CD4-positive, alpha-beta T cell (primary cell): ENCODE results near the gene SRP72. TPM values are rescaled to one million over a fixed set of nuclear protein-coding genes. Genes with fewer than 3 reads are reported as not detected.
A peak's percentile ranks its signal among the peaks of the same experiment; 100 is the strongest.

Source experiments
- ATAC-seq: fragments of 200-7000 bp; cut with Tn5 transposase; one replicate; pipeline ENCODE4 v1.10.0; 2022; ENCODE audit warnings: mild to moderate bottlenecking; ENCODE audit not compliant: poor library complexity
- CTCF ChIA-PET: fragments of 350-600 bp; sonication (Branson Sonifier 250); formaldehyde crosslinking; loops from one replicate; lab custom pipeline; 2021; ENCODE audit warnings: antibody characterized with exemption, inconsistent platforms; lab: Charles Lee
- POLR2A ChIA-PET: fragments of 350-600 bp; sonication (Branson Sonifier 250); formaldehyde crosslinking; loops from one replicate; lab custom pipeline; 2021; ENCODE audit warnings: antibody characterized with exemption, inconsistent platforms; lab: Charles Lee
- DNase-seq, 14 experiments: peaks; one replicate each; pipeline ENCODE4 v3.0.0-alpha.2; 2013 to 2020; ENCODE audit warnings: mixed read lengths in 2 of 14
- H3K27ac ChIP-seq, 2 donors: one replicate each; pipeline versions ENCODE4 v1.5.1 to v1.7.0; 2013; ENCODE audit warnings: low read length in 2 of 2, low read depth in 1 of 2, mild to moderate bottlenecking in 1 of 2
- H3K27me3 ChIP-seq, 2 experiments: 1 replicate in 1 of 2; 2 replicates in 1 of 2; pipeline versions ENCODE4 v1.6.1 to v1.7.0; 2013; ENCODE audit warnings: low read length in 2 of 2, control low read depth in 1 of 2, mild to moderate bottlenecking in 1 of 2, moderate library complexity in 1 of 2; ENCODE audit not compliant: insufficient read depth in 2 of 2, control insufficient read depth in 1 of 2
- H3K36me3 ChIP-seq: one replicate; pipeline ENCODE4 v1.6.1; 2013; ENCODE audit warnings: low read length, control low read depth; ENCODE audit not compliant: insufficient read depth
- H3K4me1 ChIP-seq: one replicate; pipeline ENCODE4 v1.6.1; 2013; ENCODE audit warnings: low read length, control low read depth; ENCODE audit not compliant: insufficient read depth
- H3K4me3 ChIP-seq: one replicate; pipeline ENCODE4 v1.5.1; 2013; ENCODE audit warnings: mild to moderate bottlenecking, low read length, moderate library complexity
- H3K9me3 ChIP-seq, 2 experiments: 1 replicate in 1 of 2; 2 replicates in 1 of 2; pipeline versions ENCODE4 v1.6.1 to v1.7.0; 2013; ENCODE audit warnings: low read length in 2 of 2, mild to moderate bottlenecking in 2 of 2, control low read depth in 1 of 2, moderate library complexity in 1 of 2; ENCODE audit not compliant: control insufficient read depth in 1 of 2, insufficient read depth in 1 of 2
- H3K27ac Mint-ChIP-seq: one replicate; pipeline ENCODE4 v1.8.0; 2020; ENCODE audit warnings: mixed read lengths
- H3K27me3 Mint-ChIP-seq: one replicate; pipeline ENCODE4 v1.8.0; 2021; ENCODE audit warnings: mixed read lengths
- H3K36me3 Mint-ChIP-seq: one replicate; pipeline ENCODE4 v1.8.0; 2021; ENCODE audit warnings: low read depth, mixed read lengths
- H3K4me1 Mint-ChIP-seq: one replicate; pipeline ENCODE4 v1.8.0; 2021; ENCODE audit warnings: low read depth, mixed read lengths
- H3K4me3 Mint-ChIP-seq: one replicate; pipeline ENCODE4 v1.8.0; 2020; ENCODE audit warnings: mild to moderate bottlenecking, mixed read lengths
- H3K9me3 Mint-ChIP-seq: one replicate; pipeline ENCODE4 v1.8.0; 2020; ENCODE audit warnings: mixed read lengths
- intact Hi-C, 2 experiments: fragments of 100-400 bp; cut with DNase I in 1 of 2; cut with micrococcal nuclease in 1 of 2; formaldehyde crosslinking; loops; one replicate each; pipeline versions ENCODE4 v1.15.1 to v1.9.0; 2023 to 2025; cut with DNase I, micrococcal nuclease
- total RNA-seq, 174 experiments: library from RNA in 2 of 174; stranded (reverse) in 2 of 174; gene quantifications; one replicate each; pipeline ENCODE4 v1.2.3 and lab custom pipeline; 2021 to 2026
- TF ChIP-seq, protein P1 (sequence below): fragments of 200-600 bp; IDR thresholded peaks from one replicate; pipeline ENCODE4 v1.8.0; 2022; ENCODE audit warnings: antibody characterized with exemption, mild to moderate bottlenecking

The SRP72 gene
- total RNA-seq, 2 experiments from 2014 or later = 108 to 119 TPM

DNA sequence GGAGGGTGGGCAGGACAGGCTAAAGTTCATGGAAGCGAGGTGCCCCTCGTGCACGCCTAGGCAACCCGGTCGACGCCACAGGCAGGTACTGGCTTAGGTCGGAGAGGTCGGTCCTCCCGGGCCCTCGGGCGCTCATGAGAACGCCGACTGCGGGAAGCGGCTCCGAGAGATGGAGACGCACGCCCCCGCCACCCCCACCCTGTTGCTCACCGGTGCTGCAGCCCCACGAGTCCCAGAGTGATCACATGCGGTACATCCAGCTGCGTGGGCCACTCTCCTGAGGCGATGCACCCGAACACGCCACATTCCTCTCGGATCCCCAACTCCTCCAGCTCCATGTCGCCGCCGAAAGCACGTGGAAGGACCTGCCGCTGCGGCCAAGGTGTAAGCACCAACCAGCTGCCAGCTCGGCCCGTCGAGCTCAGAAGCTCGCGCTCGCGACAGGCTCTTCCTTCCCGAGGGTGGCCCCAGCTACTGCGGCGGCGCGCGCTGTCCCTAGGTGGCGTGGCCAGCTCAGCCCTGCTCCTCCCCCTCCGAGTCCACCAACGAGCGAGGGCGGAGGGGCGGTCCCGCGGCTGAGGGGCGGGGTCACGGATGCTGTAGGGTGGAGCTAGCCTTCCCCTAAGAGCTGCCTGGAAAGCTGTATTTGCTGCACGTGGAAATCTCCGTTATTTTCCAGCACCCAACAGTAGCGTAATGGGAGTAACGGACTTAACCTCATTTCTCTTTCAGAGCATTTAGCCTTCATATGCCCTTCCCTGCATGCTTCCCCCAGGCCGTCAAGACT is 32.1 kb upstream of the SRP72 start, which contains the start of gene PPAT:
TSS of gene PPAT (minus strand) at position 476 of the 787 bp plus-strand sequence. CDS start at position 338, 138 bp downstream.
- no peaks in the 10 kb centered on the region for H3K9me3 ChIP-seq
- H3K4me3 Mint-ChIP-seq = peak within 1 kb of the TSS; percentile 92
- H3K9me3 Mint-ChIP-seq = no peaks in the 10 kb centered on the region
- H3K4me1 ChIP-seq = peaks cover 26% of the 10 kb centered on the region
- H3K4me1 Mint-ChIP-seq = peaks cover 41% of the 10 kb centered on the region
- no peaks in the 10 kb centered on the region for H3K27me3 ChIP-seq
- H3K36me3 Mint-ChIP-seq = peaks cover 18% of the 10 kb centered on the region
- no peaks in the 10 kb centered on the region for H3K36me3 ChIP-seq
- DNase-seq (peak; percentile 97 to 99 (median 99)), ATAC-seq (peak; percentile 80)
- POLR2A ChIA-PET = interaction anchor here (0.7 to 5.5 kb wide), 27 partner anchors 9 to 1493 kb away, joined by 3 to 146 read pairs (median 12); partner anchors contain the start of genes AASDH, CEP135, CLOCK and NOA1
- CTCF ChIA-PET = interaction anchor here (0.6 to 2.9 kb wide), 8 partner anchors 11 to 472 kb away, joined by 3 to 25 read pairs (median 5); partner anchors contain the start of genes AASDH and REST
- intact Hi-C loops = loop anchor here (1.0 to 10.0 kb wide), 7 partner anchors 48 to 1493 kb away; partner anchors contain the start of genes REST (in 2 of the 2), AASDH (in 1 of the 2), EXOC1 (in 1 of the 2) and NOA1 (in 1 of the 2)
- H3K27ac Mint-ChIP-seq = peak within 1 kb of the TSS; percentile 77
- H3K4me3 ChIP-seq = peak within 1 kb of the TSS; percentile 91
- TF ChIP-seq, protein P1, sequence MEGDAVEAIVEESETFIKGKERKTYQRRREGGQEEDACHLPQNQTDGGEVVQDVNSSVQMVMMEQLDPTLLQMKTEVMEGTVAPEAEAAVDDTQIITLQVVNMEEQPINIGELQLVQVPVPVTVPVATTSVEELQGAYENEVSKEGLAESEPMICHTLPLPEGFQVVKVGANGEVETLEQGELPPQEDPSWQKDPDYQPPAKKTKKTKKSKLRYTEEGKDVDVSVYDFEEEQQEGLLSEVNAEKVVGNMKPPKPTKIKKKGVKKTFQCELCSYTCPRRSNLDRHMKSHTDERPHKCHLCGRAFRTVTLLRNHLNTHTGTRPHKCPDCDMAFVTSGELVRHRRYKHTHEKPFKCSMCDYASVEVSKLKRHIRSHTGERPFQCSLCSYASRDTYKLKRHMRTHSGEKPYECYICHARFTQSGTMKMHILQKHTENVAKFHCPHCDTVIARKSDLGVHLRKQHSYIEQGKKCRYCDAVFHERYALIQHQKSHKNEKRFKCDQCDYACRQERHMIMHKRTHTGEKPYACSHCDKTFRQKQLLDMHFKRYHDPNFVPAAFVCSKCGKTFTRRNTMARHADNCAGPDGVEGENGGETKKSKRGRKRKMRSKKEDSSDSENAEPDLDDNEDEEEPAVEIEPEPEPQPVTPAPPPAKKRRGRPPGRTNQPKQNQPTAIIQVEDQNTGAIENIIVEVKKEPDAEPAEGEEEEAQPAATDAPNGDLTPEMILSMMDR = peak; percentile 23
- peak within 1 kb of the TSS; percentile 59 to 91 for H3K27ac ChIP-seq
- H3K27me3 Mint-ChIP-seq = no peaks in the 10 kb centered on the region

DNA sequence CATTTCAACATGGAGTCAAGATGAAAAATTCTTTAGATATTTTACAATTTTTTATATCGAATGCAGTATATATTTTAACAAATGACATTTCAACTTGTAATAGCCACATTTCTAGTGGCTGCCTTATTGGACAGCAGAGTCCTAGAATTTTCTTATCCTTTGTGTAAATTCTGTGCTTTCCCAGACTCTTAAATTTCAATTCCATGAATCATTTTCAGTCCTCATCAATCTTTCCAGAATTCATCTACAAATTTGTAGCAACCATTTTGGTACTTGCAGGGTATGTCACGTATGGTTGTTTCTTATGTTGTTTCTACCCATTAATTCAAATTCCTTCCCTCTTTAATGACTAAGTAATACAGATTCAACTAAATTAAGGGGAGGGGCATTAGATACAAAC is 28.7 kb upstream of the SRP72 start:
- H3K9me3 Mint-ChIP-seq = no peaks in the 10 kb centered on the region
- peaks cover 50% of the 10 kb centered on the region for H3K4me1 Mint-ChIP-seq
- ATAC-seq (no peak), DNase-seq (no peak)
- Histone ChIP-seq H3K27ac (no peak overlapping the region), H3K4me1 (peaks cover 23% of the 10 kb centered on the region), H3K9me3 (no peaks in the 10 kb centered on the region), H3K27me3 (no peaks in the 10 kb centered on the region), H3K4me3 (no peak overlapping the region), H3K36me3 (peaks cover 10% of the 10 kb centered on the region)
- TF ChIP-seq, protein P1 = no peak
- peaks cover 37% of the 10 kb centered on the region for H3K36me3 Mint-ChIP-seq
- no peak overlapping the region for H3K27ac Mint-ChIP-seq
- intact Hi-C loops = loop anchor here (5.0 to 10.0 kb wide), 5 partner anchors 384 to 1496 kb away; partner anchors contain the start of genes EXOC1 (in 1 of the 2), NOA1 (in 1 of the 2), POLR2B (in 1 of the 2) and REST (in 1 of the 2)
- no peaks in the 10 kb centered on the region for H3K27me3 Mint-ChIP-seq
- peak overlapping the region; percentile 56 for H3K4me3 Mint-ChIP-seq
- POLR2A ChIA-PET = interaction anchor here (5.5 kb wide), 1 partner anchor 51 kb away, joined by 146 read pairs; the partner anchor contains the start of gene AASDH
- CTCF ChIA-PET = no interaction called here

DNA sequence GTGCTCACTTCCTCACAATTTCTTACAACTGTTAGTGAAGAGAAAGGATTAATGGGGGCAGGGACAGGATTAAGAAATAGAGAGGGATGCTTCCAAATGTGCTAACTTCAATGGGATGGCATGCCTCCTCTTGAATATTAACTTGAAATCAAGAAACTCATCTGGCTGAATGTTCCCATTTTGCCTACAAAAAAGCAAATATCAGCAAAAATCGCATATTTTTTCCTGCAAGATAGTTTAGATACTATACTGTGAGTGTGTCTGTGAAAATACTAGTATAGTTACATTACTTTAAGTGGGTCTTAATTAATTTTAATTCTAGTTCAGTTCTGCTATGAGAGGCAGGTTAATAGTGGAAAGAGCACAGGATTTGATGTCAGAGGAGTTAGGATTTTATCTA is 26.4 kb upstream of the SRP72 start:
- H3K36me3 Mint-ChIP-seq = peaks cover 49% of the 10 kb centered on the region
- TF ChIP-seq, protein P1 = no peak
- intact Hi-C loops = loop anchor here in 1 of 2 experiments (2.0 kb wide), 1 partner anchor 24 kb away; no protein-coding TSS in a partner anchor
- H3K9me3 ChIP-seq = no peaks in the 10 kb centered on the region
- H3K27ac ChIP-seq = no peak overlapping the region
- ChIA-PET CTCF (interaction anchor here (1.1 kb wide), 1 partner anchor 18 kb away, joined by 3 read pairs; no protein-coding TSS in a partner anchor), POLR2A (no interaction called here)
- H3K4me3 ChIP-seq = no peak overlapping the region
- peaks cover 37% of the 10 kb centered on the region for H3K4me1 Mint-ChIP-seq
- no peak overlapping the region for H3K4me3 Mint-ChIP-seq
- no peak for ATAC-seq
- peaks cover 13% of the 10 kb centered on the region for H3K4me1 ChIP-seq
- no peak for DNase-seq
- peaks cover 12% of the 10 kb centered on the region for H3K36me3 ChIP-seq
- H3K9me3 Mint-ChIP-seq = no peaks in the 10 kb centered on the region
- H3K27me3 ChIP-seq = no peaks in the 10 kb centered on the region
- no peak overlapping the region for H3K27ac Mint-ChIP-seq
- no peaks in the 10 kb centered on the region for H3K27me3 Mint-ChIP-seq
